BJ (cell line): ENCODE data around the gene HSD17B1. TPM values are rescaled to one million over a fixed set of nuclear protein-coding genes. Genes with fewer than 3 reads are reported as not detected.

Experiments used
- CTCF ChIA-PET: fragments of 350-600 bp; formaldehyde crosslinking; extraction: SDS; loops from one replicate; lab custom pipeline; 2021; ENCODE audit warnings: antibody characterized with exemption, inconsistent platforms; lab: Yijun Ruan, JAX
- POLR2A ChIA-PET: fragments of 300-600 bp; sonication (Branson Sonifier 250); formaldehyde crosslinking; extraction: SDS; loops from one replicate; lab custom pipeline; 2021; ENCODE audit warnings: antibody characterized with exemption; lab: Charles Lee
- DNase-seq: peaks from one replicate; pipeline ENCODE4 v3.0.0-alpha.2; 2011; ENCODE audit warnings: low read depth
- H3K27me3 ChIP-seq: 2 replicates; pipeline ENCODE4 v1.6.0; 2011; ENCODE audit warnings: low read length; ENCODE audit not compliant: control insufficient read depth, insufficient read depth
- H3K36me3 ChIP-seq: 2 replicates; pipeline ENCODE4 v1.5.1; 2011; ENCODE audit warnings: low read length; ENCODE audit not compliant: control insufficient read depth, insufficient read depth
- H3K4me3 ChIP-seq: 2 replicates; pipeline ENCODE4 v1.5.1; 2011; ENCODE audit warnings: low read depth, mild to moderate bottlenecking, control low read depth, low read length
- CTCF ChIP-seq: IDR thresholded peaks from 2 replicates; pipeline ENCODE4 v1.5.1; 2011; ENCODE audit warnings: low read depth, mild to moderate bottlenecking, control low read depth, inconsistent platforms, low read length, moderate library complexity; ENCODE audit not compliant: insufficient read depth
- polyA plus RNA-seq: library from polyadenylated mRNA; depleted of rRNA; stranded (reverse); fragments of >200 nt; gene quantifications from 2 replicates; pipeline ENCODE4 v1.2.3, GENCODE V29; 2011

Gene HSD17B1
- polyA plus RNA-seq, 1 experiment: 0.49 TPM

GRCh38 chr17:42529061-42529460 is 23.7 kb upstream of the HSD17B1 start:
- ChIA-PET POLR2A (no interaction called here), CTCF (interaction anchor here (1.0 to 4.2 kb wide), 3 partner anchors 11 to 217 kb away, joined by 3 to 24 read pairs (median 8); no protein-coding TSS in a partner anchor)

GRCh38 chr17:42530952-42531454 is 21.7 kb upstream of the HSD17B1 start:
- no peaks in the 10 kb centered on the region for H3K36me3 ChIP-seq
- ChIA-PET POLR2A (no interaction called here), CTCF (interaction anchor here (0.6 to 2.0 kb wide), 7 partner anchors 10 to 243 kb away, joined by 3 to 8 read pairs (median 3); no protein-coding TSS in a partner anchor)
- no peak for TF ChIP-seq CTCF
- no peak overlapping the region for H3K4me3 ChIP-seq
- no peaks in the 10 kb centered on the region for H3K27me3 ChIP-seq
- DNase-seq: no peak

More at GRCh38 chr17:42529061-42529460, 23.7 kb upstream of the HSD17B1 start:
- H3K36me3 ChIP-seq: no peaks in the 10 kb centered on the region
- DNase-seq: no peak
- no peaks in the 10 kb centered on the region for H3K27me3 ChIP-seq
- TF ChIP-seq CTCF: no peak
- H3K4me3 ChIP-seq: no peak overlapping the region

- Histone ChIP-seq H3K36me3 (no peaks in the 10 kb centered on the region), H3K4me3 (peak overlapping the region; percentile 44), H3K27me3 (no peaks in the 10 kb centered on the region)
- TF ChIP-seq CTCF: peak; percentile 51
- CTCF ChIA-PET: interaction anchor here (0.6 to 2.0 kb wide), 6 partner anchors 9 to 118 kb away, joined by 3 to 6 read pairs (median 3); no protein-coding TSS in a partner anchor
- POLR2A ChIA-PET: no interaction called here
- DNase-seq: no peak
These were observed 21.0 kb upstream of the HSD17B1 start for GRCh38 chr17:42531455-42532354.

- ChIA-PET CTCF (interaction anchor here (0.8 to 2.1 kb wide), 9 partner anchors 8 to 223 kb away, joined by 3 to 11 read pairs (median 3); no protein-coding TSS in a partner anchor), POLR2A (interaction anchor here (0.6 to 1.2 kb wide), 2 partner anchors 164 to 211 kb away, joined by 3 to 4 read pairs; no protein-coding TSS in a partner anchor)
- DNase-seq: no peak
- peaks cover 7% of the 10 kb centered on the region for H3K36me3 ChIP-seq
- peak overlapping the region; percentile 48 for H3K4me3 ChIP-seq
- TF ChIP-seq CTCF: no peak
- no peaks in the 10 kb centered on the region for H3K27me3 ChIP-seq
These were observed 17.3 kb upstream of the HSD17B1 start for GRCh38 chr17:42535155-42536047.
